Nephron progenitor cell (in vitro differentiated cells): ENCODE results near the gene CLASP1.
A peak's percentile ranks its signal among the peaks of the same experiment; 100 is the strongest.
"Not testable (repeated sequence)": the region's sequence is repeated elsewhere in the genome, so short reads cannot be mapped to it uniquely, and the experiment has no call there.

ENCODE experiments used
- DNase-seq: peaks from one replicate; pipeline ENCODE4 v3.0.0; 2021
- H3K27ac Mint-ChIP-seq: 2 replicates; pipeline ENCODE4 v1.8.0; 2021; ENCODE audit warnings: mild to moderate bottlenecking, moderate library complexity, mixed read lengths
- H3K27me3 Mint-ChIP-seq: 2 replicates; pipeline ENCODE4 v1.8.0; 2021; ENCODE audit warnings: mild to moderate bottlenecking, low read depth, mixed read lengths; ENCODE audit not compliant: poor library complexity
- H3K36me3 Mint-ChIP-seq: 2 replicates; pipeline ENCODE4 v1.8.0; 2021; ENCODE audit warnings: low read depth, mixed read lengths
- H3K4me1 Mint-ChIP-seq: 2 replicates; pipeline ENCODE4 v1.8.0; 2021; ENCODE audit warnings: mixed read lengths
- H3K4me3 Mint-ChIP-seq: 2 replicates; pipeline ENCODE4 v1.8.0; 2021; ENCODE audit warnings: mild to moderate bottlenecking, moderate library complexity, mixed read lengths
- H3K9me3 Mint-ChIP-seq: 2 replicates; pipeline ENCODE4 v1.8.0; 2021; ENCODE audit warnings: mild to moderate bottlenecking, moderate library complexity, mixed read lengths
- TF ChIP-seq, protein P1 (sequence below): fragments of 200-600 bp; sonication (generic); IDR thresholded peaks from 2 replicates; pipeline ENCODE4 v1.5.0; 2021; ENCODE audit warnings: antibody characterized with exemption

Gene CLASP1

DNA sequence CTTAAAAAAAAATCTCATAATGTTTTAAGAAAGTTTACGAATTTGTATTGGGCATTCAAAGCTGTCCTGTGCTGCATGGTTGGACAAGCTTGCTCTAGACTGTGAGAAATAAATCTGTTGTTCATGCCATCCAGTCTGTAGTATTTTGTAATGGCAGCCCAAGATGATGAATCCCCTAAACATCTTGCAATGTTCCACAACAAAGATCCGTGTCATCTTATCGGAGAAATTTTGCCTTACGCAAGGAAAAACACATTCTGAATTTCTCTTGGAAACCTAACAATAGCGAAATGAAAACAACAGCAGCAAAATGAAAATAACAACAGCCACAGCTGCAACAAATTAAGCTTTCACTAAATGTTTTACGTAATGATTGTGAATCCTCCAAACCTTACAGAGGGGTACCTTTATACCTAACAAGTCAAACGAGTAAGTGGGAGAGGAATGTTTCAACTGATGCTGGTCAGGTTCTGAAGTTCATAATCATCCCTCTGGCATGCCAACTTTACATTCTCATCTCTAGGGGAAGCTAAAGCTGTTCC, 194.6 kb downstream of the CLASP1 start:
- TF ChIP-seq, protein P1, sequence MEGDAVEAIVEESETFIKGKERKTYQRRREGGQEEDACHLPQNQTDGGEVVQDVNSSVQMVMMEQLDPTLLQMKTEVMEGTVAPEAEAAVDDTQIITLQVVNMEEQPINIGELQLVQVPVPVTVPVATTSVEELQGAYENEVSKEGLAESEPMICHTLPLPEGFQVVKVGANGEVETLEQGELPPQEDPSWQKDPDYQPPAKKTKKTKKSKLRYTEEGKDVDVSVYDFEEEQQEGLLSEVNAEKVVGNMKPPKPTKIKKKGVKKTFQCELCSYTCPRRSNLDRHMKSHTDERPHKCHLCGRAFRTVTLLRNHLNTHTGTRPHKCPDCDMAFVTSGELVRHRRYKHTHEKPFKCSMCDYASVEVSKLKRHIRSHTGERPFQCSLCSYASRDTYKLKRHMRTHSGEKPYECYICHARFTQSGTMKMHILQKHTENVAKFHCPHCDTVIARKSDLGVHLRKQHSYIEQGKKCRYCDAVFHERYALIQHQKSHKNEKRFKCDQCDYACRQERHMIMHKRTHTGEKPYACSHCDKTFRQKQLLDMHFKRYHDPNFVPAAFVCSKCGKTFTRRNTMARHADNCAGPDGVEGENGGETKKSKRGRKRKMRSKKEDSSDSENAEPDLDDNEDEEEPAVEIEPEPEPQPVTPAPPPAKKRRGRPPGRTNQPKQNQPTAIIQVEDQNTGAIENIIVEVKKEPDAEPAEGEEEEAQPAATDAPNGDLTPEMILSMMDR: no peak
- Mint-ChIP-seq H3K36me3 (peaks cover 56% of the 10 kb centered on the region), H3K27me3 (no peaks in the 10 kb centered on the region), H3K4me1 (peaks cover 15% of the 10 kb centered on the region), H3K4me3 (no peak overlapping the region), H3K9me3 (no peaks in the 10 kb centered on the region), H3K27ac (peak overlapping the region; percentile 76)
- DNase-seq: no peak

DNA sequence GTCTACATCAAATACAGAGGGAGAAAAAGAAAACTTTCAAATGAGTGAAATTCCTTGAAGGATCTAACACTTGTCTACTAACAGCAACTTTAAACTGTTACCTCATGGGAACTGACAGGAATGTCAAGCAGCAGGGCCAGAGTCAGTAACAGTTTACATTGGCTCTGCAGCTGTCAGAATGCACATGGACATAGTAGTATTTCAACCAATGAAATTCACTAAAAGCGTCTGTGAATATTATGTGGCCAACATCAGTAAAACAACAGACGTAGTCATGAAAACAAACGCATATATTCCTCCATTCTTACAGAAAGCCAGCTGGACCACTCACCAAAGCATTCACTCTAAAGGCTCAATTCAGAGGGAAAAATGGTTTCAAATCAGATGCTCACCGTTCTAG, 197.9 kb downstream of the CLASP1 start:
- no peak overlapping the region for H3K4me3 Mint-ChIP-seq
- no peak for DNase-seq
- TF ChIP-seq, protein P1: no peak
- H3K4me1 Mint-ChIP-seq: peaks cover 3% of the 10 kb centered on the region
- no peaks in the 10 kb centered on the region for H3K27me3 Mint-ChIP-seq
- peaks cover 72% of the 10 kb centered on the region for H3K36me3 Mint-ChIP-seq
- H3K9me3 Mint-ChIP-seq: no peaks in the 10 kb centered on the region
- H3K27ac Mint-ChIP-seq: no peak overlapping the region

DNA sequence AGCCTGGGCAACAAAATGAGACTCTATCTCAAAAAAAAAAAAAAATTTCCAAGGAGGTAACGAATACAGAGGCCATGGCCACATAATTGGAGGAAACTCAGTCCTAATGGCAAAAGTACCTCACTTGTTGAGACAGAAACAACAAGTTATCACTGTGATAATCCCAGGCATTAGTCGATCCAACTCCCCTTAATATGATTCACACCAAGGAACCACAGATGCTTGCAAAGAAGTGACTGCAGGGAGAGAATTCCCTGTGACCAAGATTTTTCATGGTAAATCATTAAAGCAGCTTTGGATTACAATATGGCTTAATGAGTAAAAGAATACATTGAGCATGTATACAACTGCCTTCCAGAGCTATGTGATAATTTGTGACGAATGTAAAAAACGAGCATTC, 199.0 kb downstream of the CLASP1 start:
- TF ChIP-seq, protein P1: no peak
- Mint-ChIP-seq H3K4me3 (no peak overlapping the region), H3K27me3 (no peaks in the 10 kb centered on the region), H3K4me1 (no peaks in the 10 kb centered on the region), H3K27ac (no peak overlapping the region), H3K9me3 (no peaks in the 10 kb centered on the region), H3K36me3 (peaks cover 75% of the 10 kb centered on the region)
- DNase-seq: no peak

DNA sequence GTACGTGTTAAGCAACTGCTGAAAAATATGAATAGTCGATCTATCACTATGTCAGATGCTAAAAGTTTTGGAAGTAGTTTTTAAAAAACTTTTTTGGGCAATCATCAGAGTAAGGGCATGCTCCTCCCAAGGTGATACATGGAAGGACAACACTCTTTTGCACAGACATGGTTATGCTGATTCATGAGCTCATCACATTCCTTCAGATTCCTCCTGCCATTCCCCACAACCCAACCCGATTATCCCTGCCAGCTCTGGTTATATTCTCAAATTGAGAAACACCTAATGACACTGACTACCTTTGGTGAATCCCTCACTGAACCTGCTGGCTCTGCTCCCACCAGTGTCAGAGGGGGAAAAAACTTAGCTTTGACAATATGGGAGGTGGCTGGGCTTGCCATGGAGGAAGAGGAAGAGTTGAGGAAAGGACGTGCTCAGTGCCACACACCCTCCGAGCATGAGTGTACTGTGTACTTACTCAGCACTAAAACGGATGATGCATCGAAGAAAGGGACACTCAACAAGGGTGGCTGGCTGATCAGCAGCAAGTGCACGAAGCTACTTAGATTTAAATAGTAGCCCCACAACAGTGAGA, 202.5 kb downstream of the CLASP1 start:
- Mint-ChIP-seq H3K27ac (peak overlapping the region; percentile 58), H3K4me1 (no peaks in the 10 kb centered on the region), H3K4me3 (no peak overlapping the region), H3K27me3 (no peaks in the 10 kb centered on the region), H3K9me3 (no peaks in the 10 kb centered on the region), H3K36me3 (peaks cover 81% of the 10 kb centered on the region)
- TF ChIP-seq, protein P1: no peak
- DNase-seq: no peak

DNA sequence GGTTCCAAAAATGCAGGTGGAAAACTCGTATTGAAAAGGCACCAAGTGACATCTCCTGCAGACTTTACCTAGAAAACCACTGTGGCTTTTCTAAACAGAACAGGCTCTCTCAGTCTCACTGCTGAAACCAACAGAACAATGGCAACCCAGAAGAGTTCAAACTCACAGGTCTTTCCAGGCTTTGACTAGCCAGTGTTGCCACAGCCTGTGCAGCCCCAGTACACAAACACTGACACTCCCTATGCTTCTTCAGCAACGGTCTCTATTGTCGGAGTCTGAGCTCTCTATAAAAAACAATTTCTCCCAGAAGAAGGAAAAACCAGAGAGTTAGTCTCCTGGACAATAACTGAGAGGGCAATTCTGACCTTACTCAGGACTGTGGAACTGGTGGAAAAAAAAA, 206.4 kb downstream of the CLASP1 start:
- H3K27ac Mint-ChIP-seq: peak overlapping the region; percentile 78
- H3K27me3 Mint-ChIP-seq: no peaks in the 10 kb centered on the region
- H3K36me3 Mint-ChIP-seq: peaks cover 74% of the 10 kb centered on the region
- TF ChIP-seq, protein P1: no peak
- no peak for DNase-seq
- H3K9me3 Mint-ChIP-seq: no peaks in the 10 kb centered on the region
- H3K4me1 Mint-ChIP-seq: no peaks in the 10 kb centered on the region
- no peak overlapping the region for H3K4me3 Mint-ChIP-seq

DNA sequence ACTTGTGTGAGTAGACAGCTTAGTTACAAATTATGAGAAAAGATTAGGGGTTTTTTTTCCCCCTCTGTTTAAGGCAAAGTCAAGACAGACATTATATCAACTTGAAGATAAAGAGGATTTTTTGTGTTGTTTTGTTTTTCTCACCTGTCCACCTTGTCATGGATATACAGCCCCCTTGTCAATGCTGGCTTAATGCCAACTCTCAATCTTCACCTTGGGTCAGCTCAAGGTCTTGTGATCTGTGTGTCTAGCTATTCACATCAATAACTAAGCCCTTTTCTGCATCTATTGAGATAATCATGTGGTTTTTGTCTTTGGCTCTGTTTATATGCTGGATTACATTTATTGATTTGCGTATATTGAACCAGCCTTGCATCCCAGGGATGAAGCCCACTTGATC, 211.0 kb downstream of the CLASP1 start:
- not testable (repeated sequence) for H3K27ac Mint-ChIP-seq, H3K27me3 Mint-ChIP-seq, H3K4me3 Mint-ChIP-seq, DNase-seq, H3K9me3 Mint-ChIP-seq, H3K4me1 Mint-ChIP-seq
- peaks cover 61% of the 10 kb centered on the region for H3K36me3 Mint-ChIP-seq
